ENCODE data around the gene MOK. TPM values are rescaled to one million over a fixed set of nuclear protein-coding genes. Genes with fewer than 3 reads are reported as not detected.

MOK gene
- total RNA-seq, 1 donor, result 2.2 TPM

GRCh38 chr14:102205560-102205959, 99.4 kb downstream of the MOK start:
- Histone ChIP-seq H3K4me1 (ENCODE audit: insufficient read depth, low read length) (peaks cover 3% of the 10 kb centered on the region), H3K27me3 (ENCODE audit: insufficient read depth, low read length) (no peaks in the 10 kb centered on the region), H3K9me3 (ENCODE audit: low read depth, low read length) (no peaks in the 10 kb centered on the region), H3K4me3 (ENCODE audit: low read length) (no peak overlapping the region)

DNA sequence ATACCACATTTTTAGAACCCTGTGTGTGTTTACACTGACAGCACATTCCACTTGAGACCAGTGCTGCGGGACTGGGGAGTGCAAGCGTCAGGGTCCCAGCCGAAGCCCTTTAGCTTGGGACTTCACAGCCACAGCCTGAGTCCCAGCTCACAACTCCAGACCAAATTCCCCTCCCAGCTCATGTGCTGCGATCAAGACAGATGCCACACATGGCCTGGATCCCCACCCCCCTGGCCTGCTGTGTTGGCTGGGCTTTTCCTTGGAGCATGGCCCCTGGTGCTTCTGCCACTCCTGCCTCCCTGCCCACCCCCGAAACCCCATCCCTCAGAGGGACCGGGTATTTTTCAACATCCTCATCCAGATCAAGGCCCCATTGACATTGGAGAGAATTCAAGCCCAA, 101.6 kb downstream of the MOK start:
- Histone ChIP-seq H3K27me3 (ENCODE audit: insufficient read depth, low read length) (no peaks in the 10 kb centered on the region), H3K9me3 (ENCODE audit: low read depth, low read length) (no peaks in the 10 kb centered on the region), H3K4me3 (ENCODE audit: low read length) (no peak overlapping the region), H3K4me1 (ENCODE audit: insufficient read depth, low read length) (peaks cover 11% of the 10 kb centered on the region)

GRCh38 chr14:102202944-102203343, 102.0 kb downstream of the MOK start:
- Histone ChIP-seq H3K27me3 (ENCODE audit: insufficient read depth, low read length) (no peaks in the 10 kb centered on the region), H3K4me3 (ENCODE audit: low read length) (no peak overlapping the region), H3K4me1 (ENCODE audit: insufficient read depth, low read length) (peaks cover 11% of the 10 kb centered on the region), H3K9me3 (ENCODE audit: low read depth, low read length) (no peaks in the 10 kb centered on the region)

GRCh38 chr14:102201776-102202175, 103.2 kb downstream of the MOK start:
- Histone ChIP-seq H3K9me3 (ENCODE audit: low read depth, low read length) (no peaks in the 10 kb centered on the region), H3K4me3 (ENCODE audit: low read length) (no peak overlapping the region), H3K27me3 (ENCODE audit: insufficient read depth, low read length) (no peaks in the 10 kb centered on the region), H3K4me1 (ENCODE audit: insufficient read depth, low read length) (peaks cover 11% of the 10 kb centered on the region)

GRCh38 chr14:102201353-102201738, 103.6 kb downstream of the MOK start:
- H3K4me3 ChIP-seq (ENCODE audit: low read length), result no peak overlapping the region
- no peaks in the 10 kb centered on the region for H3K27me3 ChIP-seq (ENCODE audit: insufficient read depth, low read length)
- peaks cover 11% of the 10 kb centered on the region for H3K4me1 ChIP-seq (ENCODE audit: insufficient read depth, low read length)
- H3K9me3 ChIP-seq (ENCODE audit: low read depth, low read length), result no peaks in the 10 kb centered on the region

DNA sequence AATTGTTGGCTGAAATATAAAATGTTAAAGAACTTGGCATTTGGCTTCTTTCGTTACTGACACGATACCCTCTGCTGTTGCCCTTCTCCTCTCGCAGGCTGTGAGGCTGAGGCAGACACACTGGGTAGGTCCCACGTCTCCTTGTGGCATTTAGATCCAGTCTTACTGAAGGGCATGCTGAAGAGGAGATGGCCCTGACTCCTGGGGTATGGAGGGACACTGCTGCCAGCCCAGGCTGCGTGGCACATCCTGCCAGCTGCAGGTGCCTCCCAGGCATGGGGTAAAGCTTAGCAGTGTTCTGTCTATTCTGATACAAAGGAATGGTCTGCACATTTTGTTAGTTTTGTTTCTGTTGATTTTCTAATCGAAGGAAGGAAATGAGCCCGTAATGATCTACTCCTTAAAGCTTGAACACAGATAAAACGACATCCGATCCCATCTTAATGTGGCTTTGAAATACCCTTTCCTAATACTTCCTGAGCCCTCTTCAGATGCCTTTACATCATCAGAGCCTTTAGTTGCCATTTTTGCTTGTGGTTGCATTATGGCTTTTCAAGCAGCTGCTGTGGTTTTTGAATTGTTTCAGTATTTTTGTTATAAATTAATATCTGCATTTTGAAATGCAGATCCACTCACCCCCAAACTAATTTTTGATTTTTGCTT, 104.1 kb downstream of the MOK start:
- Histone ChIP-seq H3K4me3 (ENCODE audit: low read length) (no peak overlapping the region), H3K4me1 (ENCODE audit: insufficient read depth, low read length) (peaks cover 11% of the 10 kb centered on the region), H3K27me3 (ENCODE audit: insufficient read depth, low read length) (no peaks in the 10 kb centered on the region)

GRCh38 chr14:102197317-102197853, 107.6 kb downstream of the MOK start:
- Histone ChIP-seq H3K4me1 (ENCODE audit: insufficient read depth, low read length) (peaks cover 11% of the 10 kb centered on the region), H3K4me3 (ENCODE audit: low read length) (no peak overlapping the region)

More for the DNA sequence above, 104.1 kb downstream of the MOK start:
- no peaks in the 10 kb centered on the region for H3K9me3 ChIP-seq (ENCODE audit: low read depth, low read length)

DNA sequence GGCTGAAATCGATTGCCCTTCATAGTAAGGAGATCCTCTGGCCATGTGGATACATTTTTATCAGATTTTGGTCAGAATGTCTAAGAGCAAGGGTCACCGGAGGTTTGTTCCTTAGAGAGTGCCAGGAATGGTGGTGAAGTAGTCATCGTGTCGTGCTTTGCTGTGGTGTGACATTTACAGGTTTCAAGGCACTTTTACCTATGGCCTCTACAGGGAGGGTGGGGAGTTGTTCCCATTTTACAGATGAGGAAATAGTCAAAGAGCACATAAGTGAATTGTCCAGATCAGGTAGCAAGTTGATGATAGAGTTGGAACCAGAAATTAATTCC, 108.1 kb downstream of the MOK start:
- Histone ChIP-seq H3K9me3 (ENCODE audit: low read depth, low read length) (no peaks in the 10 kb centered on the region), H3K27me3 (ENCODE audit: insufficient read depth, low read length) (no peaks in the 10 kb centered on the region), H3K4me3 (ENCODE audit: low read length) (no peak overlapping the region), H3K4me1 (ENCODE audit: insufficient read depth, low read length) (peaks cover 11% of the 10 kb centered on the region)

More at GRCh38 chr14:102197317-102197853, 107.6 kb downstream of the MOK start:
- no peaks in the 10 kb centered on the region for H3K9me3 ChIP-seq (ENCODE audit: low read depth, low read length)
- no peaks in the 10 kb centered on the region for H3K27me3 ChIP-seq (ENCODE audit: insufficient read depth, low read length)

DNA sequence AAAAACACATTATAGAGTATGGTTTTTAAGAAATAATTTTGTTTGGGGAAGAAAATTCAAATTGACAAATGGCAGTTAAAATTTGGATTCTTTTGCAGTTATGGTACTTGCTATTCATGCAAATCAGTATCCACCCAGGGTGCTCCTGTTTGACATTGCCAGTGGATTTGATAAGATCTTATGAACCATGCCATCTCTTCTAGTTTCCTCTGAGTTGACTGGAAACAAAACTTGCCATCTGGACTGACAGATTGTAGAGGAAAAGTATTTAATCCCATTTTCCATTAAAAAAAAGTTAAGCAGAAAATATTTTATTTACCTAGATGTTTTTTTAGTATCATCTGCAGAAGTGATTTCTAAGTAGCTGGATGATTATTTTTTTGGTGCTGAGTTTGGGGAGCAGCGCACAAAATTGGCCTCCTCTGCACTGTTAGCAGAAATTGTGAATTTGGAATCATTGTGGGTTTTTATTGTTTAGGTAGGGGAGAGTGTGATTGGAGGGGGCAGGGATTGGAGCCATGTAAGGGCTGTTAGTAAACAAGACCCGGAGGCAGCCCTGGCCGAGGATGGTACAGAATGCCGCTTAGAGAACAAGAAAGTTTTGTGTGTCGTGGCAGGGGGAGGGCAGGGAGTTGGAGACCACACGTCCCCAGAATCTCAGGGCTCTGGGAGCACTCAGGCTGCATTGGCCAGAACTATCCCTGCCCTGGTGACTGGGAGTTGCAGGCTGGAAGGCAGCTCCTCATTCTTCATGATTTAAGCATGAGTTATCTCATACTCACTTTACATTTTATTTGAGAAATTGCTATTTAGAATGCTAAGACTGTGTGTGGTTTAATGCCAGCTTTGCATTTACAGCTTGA, 108.7 kb downstream of the MOK start:
- Histone ChIP-seq H3K9me3 (ENCODE audit: low read depth, low read length) (no peaks in the 10 kb centered on the region), H3K4me1 (ENCODE audit: insufficient read depth, low read length) (peaks cover 11% of the 10 kb centered on the region), H3K27me3 (ENCODE audit: insufficient read depth, low read length) (no peaks in the 10 kb centered on the region), H3K4me3 (ENCODE audit: low read length) (no peak overlapping the region)

- H3K4me1 ChIP-seq (ENCODE audit: insufficient read depth, low read length), result peaks cover 6% of the 10 kb centered on the region
- no peak overlapping the region for H3K4me3 ChIP-seq (ENCODE audit: low read length)
- no peaks in the 10 kb centered on the region for H3K27me3 ChIP-seq (ENCODE audit: insufficient read depth, low read length)
- H3K9me3 ChIP-seq (ENCODE audit: low read depth, low read length), result no peaks in the 10 kb centered on the region
Observed at GRCh38 chr14:102195446-102195845, 109.5 kb downstream of the MOK start.

DNA sequence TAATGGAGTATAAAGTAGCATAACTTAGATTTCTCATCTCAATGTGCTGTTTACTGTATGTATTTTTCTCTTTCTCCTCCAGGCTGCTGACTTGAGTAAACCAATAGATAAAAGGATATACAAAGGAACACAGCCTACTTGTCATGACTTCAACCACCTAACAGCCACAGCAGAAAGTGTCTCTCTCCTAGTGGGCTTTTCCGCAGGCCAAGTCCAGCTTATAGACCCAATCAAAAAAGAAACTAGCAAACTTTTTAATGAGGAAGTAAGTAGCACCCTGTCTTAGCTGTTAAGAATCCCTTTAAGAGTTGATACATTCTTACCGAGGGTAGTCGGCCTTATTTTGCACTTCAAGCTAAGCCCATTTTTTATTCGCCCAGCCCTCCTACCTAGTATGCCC, 110.1 kb downstream of the MOK start:
- Histone ChIP-seq H3K27me3 (ENCODE audit: insufficient read depth, low read length) (no peaks in the 10 kb centered on the region), H3K4me3 (ENCODE audit: low read length) (no peak overlapping the region), H3K4me1 (ENCODE audit: insufficient read depth, low read length) (peaks cover under 1% of the 10 kb centered on the region), H3K9me3 (ENCODE audit: low read depth, low read length) (no peaks in the 10 kb centered on the region)

DNA sequence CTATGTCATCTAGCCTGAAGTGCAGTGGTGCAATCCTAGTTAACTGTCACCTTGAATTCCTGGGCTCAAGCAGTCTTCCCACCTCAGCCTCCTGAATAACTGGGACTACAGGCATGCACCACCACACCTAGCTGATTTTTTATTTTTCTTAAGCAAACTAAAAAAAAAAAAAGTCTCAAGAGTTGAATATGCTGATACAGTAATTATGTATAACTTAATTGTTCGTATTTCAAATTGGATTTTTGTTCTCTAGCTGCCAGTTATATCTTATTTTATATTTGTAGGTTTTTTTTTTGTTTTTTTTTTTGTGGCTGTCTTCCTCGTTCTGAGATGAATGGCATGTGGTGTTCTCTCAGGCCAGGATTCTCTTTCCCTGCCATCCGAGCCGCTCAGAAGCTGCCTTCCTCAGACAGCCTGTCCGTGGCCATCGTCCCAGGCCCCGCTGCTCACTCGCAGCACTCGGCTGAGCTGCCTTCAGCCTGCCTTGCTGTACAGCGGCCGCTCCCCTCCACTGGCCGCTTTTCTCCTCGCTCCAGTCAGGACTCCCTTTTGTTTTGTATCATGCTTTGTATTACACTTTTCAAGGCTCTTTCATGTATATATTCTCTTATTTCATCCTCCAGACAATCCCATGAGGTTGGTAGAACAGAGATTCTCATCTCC, 112.0 kb downstream of the MOK start:
- H3K4me1 ChIP-seq (ENCODE audit: insufficient read depth, low read length), result no peaks in the 10 kb centered on the region
- H3K9me3 ChIP-seq (ENCODE audit: low read depth, low read length), result no peaks in the 10 kb centered on the region
- H3K27me3 ChIP-seq (ENCODE audit: insufficient read depth, low read length), result no peaks in the 10 kb centered on the region
- H3K4me3 ChIP-seq (ENCODE audit: low read length), result no peak overlapping the region

- Histone ChIP-seq H3K27me3 (ENCODE audit: insufficient read depth, low read length) (no peaks in the 10 kb centered on the region), H3K4me3 (ENCODE audit: low read length) (no peak overlapping the region), H3K4me1 (ENCODE audit: insufficient read depth, low read length) (no peaks in the 10 kb centered on the region), H3K9me3 (ENCODE audit: low read depth, low read length) (no peaks in the 10 kb centered on the region)
Observed at GRCh38 chr14:102189874-102190273, 115.1 kb downstream of the MOK start.

GRCh38 chr14:102188187-102188586, 116.8 kb downstream of the MOK start:
- H3K27me3 ChIP-seq (ENCODE audit: insufficient read depth, low read length), result no peaks in the 10 kb centered on the region
- no peaks in the 10 kb centered on the region for H3K9me3 ChIP-seq (ENCODE audit: low read depth, low read length)
- H3K4me3 ChIP-seq (ENCODE audit: low read length), result no peak overlapping the region
- H3K4me1 ChIP-seq (ENCODE audit: insufficient read depth, low read length), result no peaks in the 10 kb centered on the region

- H3K4me3 ChIP-seq (ENCODE audit: low read length), result no peak overlapping the region
- no peaks in the 10 kb centered on the region for H3K9me3 ChIP-seq (ENCODE audit: low read depth, low read length)
- no peaks in the 10 kb centered on the region for H3K27me3 ChIP-seq (ENCODE audit: insufficient read depth, low read length)
- H3K4me1 ChIP-seq (ENCODE audit: insufficient read depth, low read length), result no peaks in the 10 kb centered on the region
Observed at GRCh38 chr14:102187568-102188001, 117.4 kb downstream of the MOK start.
